H9 (cell line): ENCODE data around the gene OSBPL10. TPM values are rescaled to one million over a fixed set of nuclear protein-coding genes. Genes with fewer than 3 reads are reported as not detected.

Source experiments
- DNase-seq: peaks from one replicate; pipeline ENCODE4 v3.0.0-alpha.2; 2017
- H2AFZ ChIP-seq: one replicate; pipeline ENCODE4 v1.6.1; 2013; ENCODE audit warnings: mild to moderate bottlenecking, low read length, control low read depth, moderate library complexity
- H2AK5ac ChIP-seq: 2 replicates; pipeline ENCODE4 v1.6.1; 2013; ENCODE audit warnings: low read length, control low read depth, mixed read lengths; ENCODE audit not compliant: insufficient read length
- H2BK120ac ChIP-seq: one replicate; pipeline ENCODE4 v1.6.1; 2013; ENCODE audit warnings: low read depth, mild to moderate bottlenecking, low read length, control low read depth, inconsistent platforms; ENCODE audit not compliant: poor library complexity, severe bottlenecking
- H2BK12ac ChIP-seq: 2 replicates; pipeline ENCODE4 v1.6.1; 2013; ENCODE audit warnings: low read length, control low read depth, mixed read lengths, low read depth; ENCODE audit not compliant: insufficient read length
- H2BK15ac ChIP-seq: 2 replicates; pipeline ENCODE4 v1.6.1; 2013; ENCODE audit warnings: low read depth, low read length, control low read depth
- H2BK20ac ChIP-seq: one replicate; pipeline ENCODE4 v1.6.1; 2013; ENCODE audit warnings: low read depth, mild to moderate bottlenecking, low read length, control low read depth, inconsistent platforms; ENCODE audit not compliant: poor library complexity, severe bottlenecking
- H2BK5ac ChIP-seq: 2 replicates; pipeline ENCODE4 v1.6.1; 2013; ENCODE audit warnings: low read length, control low read depth, mixed read lengths; ENCODE audit not compliant: insufficient read length
- H3K14ac ChIP-seq: 2 replicates; pipeline ENCODE4 v1.6.1; 2013; ENCODE audit warnings: low read length, control low read depth; ENCODE audit not compliant: insufficient read depth
- H3K18ac ChIP-seq: 2 replicates; pipeline ENCODE4 v1.6.1; 2013; ENCODE audit warnings: low read depth, mild to moderate bottlenecking, mixed read lengths, low read length, control low read depth; ENCODE audit not compliant: insufficient read length
- H3K23ac ChIP-seq: 2 replicates; pipeline ENCODE4 v1.6.1; 2013; ENCODE audit warnings: low read length, control low read depth, mixed read lengths, low read depth; ENCODE audit not compliant: insufficient read length
- H3K23me2 ChIP-seq: 2 replicates; pipeline ENCODE4 v1.6.1; 2013; ENCODE audit warnings: low read depth, mild to moderate bottlenecking, mixed read lengths, low read length, control low read depth; ENCODE audit not compliant: insufficient read length, poor library complexity, severe bottlenecking
- H3K27ac ChIP-seq: 2 replicates; pipeline ENCODE4 v1.5.1; 2013; ENCODE audit warnings: low read length, control low read depth, mixed read lengths, low read depth; ENCODE audit not compliant: insufficient read length
- H3K27me3 ChIP-seq: 2 replicates; pipeline ENCODE4 v1.6.1; 2013; ENCODE audit warnings: low read length, control low read depth, inconsistent platforms; ENCODE audit not compliant: insufficient read depth
- H3K4ac ChIP-seq: 2 replicates; pipeline ENCODE4 v1.6.1; 2013; ENCODE audit warnings: low read depth, mild to moderate bottlenecking, control low read depth, inconsistent platforms, low read length, moderate library complexity
- H3K4me1 ChIP-seq: 2 replicates; pipeline ENCODE4 v1.6.1; 2013; ENCODE audit warnings: low read length, control low read depth, inconsistent platforms; ENCODE audit not compliant: insufficient read depth
- H3K4me2 ChIP-seq: 2 replicates; pipeline ENCODE4 v1.6.1; 2013; ENCODE audit warnings: low read length, control low read depth, mixed read lengths; ENCODE audit not compliant: insufficient read length, insufficient read depth
- H3K56ac ChIP-seq: 2 replicates; pipeline ENCODE4 v1.6.1; 2013; ENCODE audit warnings: low read depth, mild to moderate bottlenecking, mixed read lengths, low read length, control low read depth; ENCODE audit not compliant: insufficient read length
- H3K79me1 ChIP-seq: 2 replicates; pipeline ENCODE4 v1.6.1; 2013; ENCODE audit warnings: low read depth, mild to moderate bottlenecking, moderate library complexity, low read length, control low read depth, inconsistent platforms; ENCODE audit not compliant: insufficient read depth, poor library complexity, severe bottlenecking
- H3K79me2 ChIP-seq: 2 replicates; pipeline ENCODE4 v1.6.1; 2013; ENCODE audit warnings: low read length, control low read depth, inconsistent platforms; ENCODE audit not compliant: insufficient read depth
- H3K9ac ChIP-seq: 2 replicates; pipeline ENCODE4 v1.6.1; 2013; ENCODE audit warnings: low read length, control low read depth, mixed read lengths; ENCODE audit not compliant: insufficient read length; ENCODE audit errors: extremely low read depth
- H3K9me3 ChIP-seq: one replicate; pipeline ENCODE4 v1.6.1; 2013; ENCODE audit warnings: low read depth, low read length, inconsistent platforms; ENCODE audit not compliant: control insufficient read depth
- H3T11ph ChIP-seq: one replicate; pipeline ENCODE4 v1.6.1; 2013; ENCODE audit warnings: mild to moderate bottlenecking, low read length, control low read depth, inconsistent platforms
- H4K20me1 ChIP-seq: one replicate; pipeline ENCODE4 v1.6.1; 2013; ENCODE audit not compliant: control insufficient read depth, insufficient read length, insufficient read depth
- H4K5ac ChIP-seq: 2 replicates; pipeline ENCODE4 v1.6.1; 2013; ENCODE audit warnings: low read depth, mild to moderate bottlenecking, mixed read lengths, low read length, control low read depth; ENCODE audit not compliant: insufficient read length
- H4K8ac ChIP-seq: replicated peaks from 2 replicates; pipeline ENCODE4 v1.6.1; 2013; ENCODE audit warnings: low read length, control low read depth, mixed read lengths, low read depth; ENCODE audit not compliant: insufficient read length
- H4K91ac ChIP-seq: 2 replicates; pipeline ENCODE4 v1.6.1; 2013; ENCODE audit warnings: low read depth, mild to moderate bottlenecking, moderate library complexity, mixed read lengths, low read length, control low read depth; ENCODE audit not compliant: insufficient read length
- H3K27ac Mint-ChIP-seq, 3 experiments: 2 replicates in 2 of 3; 3 replicates in 1 of 3; pipeline ENCODE4 v1.8.0; 2020 to 2021; ENCODE audit warnings: mixed read lengths in 3 of 3, mild to moderate bottlenecking in 1 of 3, moderate library complexity in 1 of 3
- H3K27me3 Mint-ChIP-seq: 2 replicates; pipeline ENCODE4 v1.8.0; 2021; ENCODE audit warnings: low read depth, mild to moderate bottlenecking, moderate library complexity, mixed read lengths
- H3K36me3 Mint-ChIP-seq, 3 experiments: 2 replicates in 2 of 3; 3 replicates in 1 of 3; pipeline ENCODE4 v1.8.0; 2020 to 2021; ENCODE audit warnings: low read depth in 3 of 3, mixed read lengths in 3 of 3; ENCODE audit not compliant: insufficient read depth in 1 of 3
- H3K4me1 Mint-ChIP-seq, 2 experiments: 2 replicates each; pipeline ENCODE4 v1.8.0; 2020; ENCODE audit warnings: mixed read lengths in 2 of 2
- H3K4me3 Mint-ChIP-seq, 2 experiments: 2 replicates in 1 of 2; 3 replicates in 1 of 2; pipeline ENCODE4 v1.8.0; 2020 to 2021; ENCODE audit warnings: mild to moderate bottlenecking in 2 of 2, mixed read lengths in 2 of 2, moderate library complexity in 1 of 2
- H3K9me3 Mint-ChIP-seq, 2 experiments: 2 replicates in 1 of 2; 3 replicates in 1 of 2; pipeline ENCODE4 v1.8.0; 2020; ENCODE audit warnings: mild to moderate bottlenecking in 2 of 2, mixed read lengths in 2 of 2, moderate library complexity in 1 of 2
- WGBS: extraction: QIAGEN DNeasy Blood & Tissue Kit; methylation state at CpG from one replicate; pipeline ENCODE4 v1.1.7; 2013; ENCODE audit warnings: missing lambda C conversion rate, low lambda C conversion rate, mixed read lengths; ENCODE audit not compliant: insufficient read length; ENCODE audit errors: extremely low coverage; 5-methylcytosine and 5-hydroxymethylcytosine counted together
- total RNA-seq: library from RNA; stranded (reverse); gene quantifications from 2 replicates; pipeline ENCODE4 v1.2.1, GENCODE V29; 2021
- TF ChIP-seq, protein P1 (sequence below): fragments of 200-600 bp; sonication (generic); conservative IDR thresholded peaks from 3 replicates; pipeline ENCODE4 v1.8.0; 2021; ENCODE audit warnings: antibody characterized with exemption, mild to moderate bottlenecking

Gene OSBPL10
- total RNA-seq, 1 experiment from 2014 or later, result 42.7 TPM

DNA sequence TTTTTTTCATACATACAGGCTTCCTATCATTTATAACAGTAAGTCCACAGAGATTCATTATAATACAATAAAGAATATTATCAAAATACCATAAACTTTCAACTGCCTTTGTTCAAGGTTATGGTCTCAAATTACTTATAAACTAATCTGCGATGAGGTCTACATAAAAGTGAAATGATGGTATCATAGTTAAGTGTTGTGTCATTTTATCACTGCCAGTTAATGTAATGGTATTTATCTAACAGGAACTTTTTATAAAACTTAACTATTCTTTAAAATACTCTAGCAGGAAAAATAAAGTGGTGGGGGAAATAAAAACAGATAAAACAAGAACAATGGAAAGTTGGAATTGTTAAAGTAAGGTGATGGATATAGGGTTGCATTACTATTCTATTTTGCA, 153.1 kb downstream of the OSBPL10 start:
- Histone ChIP-seq H3K56ac (no peak overlapping the region), H3K14ac (no peak overlapping the region), H3K23ac (no peak overlapping the region), H3K9ac (no peak overlapping the region), H4K5ac (no peak overlapping the region), H3K4me1 (no peaks in the 10 kb centered on the region), H3K18ac (no peak overlapping the region), H3K79me1 (peaks cover 5% of the 10 kb centered on the region), H4K8ac (no peak overlapping the region), H3K4me2 (no peak overlapping the region), H2BK120ac (no peak overlapping the region), H4K20me1 (no peaks in the 10 kb centered on the region), H2BK15ac (no peak overlapping the region), H2BK12ac (no peak overlapping the region), H2BK5ac (no peak overlapping the region), H3K23me2 (no peaks in the 10 kb centered on the region), H3K27me3 (no peaks in the 10 kb centered on the region), H2BK20ac (no peak overlapping the region), H3T11ph (no peak overlapping the region), H3K9me3 (no peaks in the 10 kb centered on the region), H2AFZ (no peak overlapping the region), H3K79me2 (no peaks in the 10 kb centered on the region; the same call in 1 of the 2 replicates), H2AK5ac (no peak overlapping the region), H3K27ac (no peak overlapping the region), H3K4ac (no peak overlapping the region), H4K91ac (no peak overlapping the region)
- no peaks in the 10 kb centered on the region for H3K9me3 Mint-ChIP-seq
- H3K36me3 Mint-ChIP-seq, result peaks cover 7 to 18% (median 11%) of the 10 kb centered on the region in 3 experiments; a peak in 5 of 7 replicates
- no peaks in the 10 kb centered on the region; the same call in 1 of the 2 replicates for H3K27me3 Mint-ChIP-seq
- H3K4me1 Mint-ChIP-seq, result peaks cover 10 to 12% of the 10 kb centered on the region in 2 experiments
- no CpG with 5 or more reads among the region's 1 CpG for WGBS
- TF ChIP-seq, protein P1, sequence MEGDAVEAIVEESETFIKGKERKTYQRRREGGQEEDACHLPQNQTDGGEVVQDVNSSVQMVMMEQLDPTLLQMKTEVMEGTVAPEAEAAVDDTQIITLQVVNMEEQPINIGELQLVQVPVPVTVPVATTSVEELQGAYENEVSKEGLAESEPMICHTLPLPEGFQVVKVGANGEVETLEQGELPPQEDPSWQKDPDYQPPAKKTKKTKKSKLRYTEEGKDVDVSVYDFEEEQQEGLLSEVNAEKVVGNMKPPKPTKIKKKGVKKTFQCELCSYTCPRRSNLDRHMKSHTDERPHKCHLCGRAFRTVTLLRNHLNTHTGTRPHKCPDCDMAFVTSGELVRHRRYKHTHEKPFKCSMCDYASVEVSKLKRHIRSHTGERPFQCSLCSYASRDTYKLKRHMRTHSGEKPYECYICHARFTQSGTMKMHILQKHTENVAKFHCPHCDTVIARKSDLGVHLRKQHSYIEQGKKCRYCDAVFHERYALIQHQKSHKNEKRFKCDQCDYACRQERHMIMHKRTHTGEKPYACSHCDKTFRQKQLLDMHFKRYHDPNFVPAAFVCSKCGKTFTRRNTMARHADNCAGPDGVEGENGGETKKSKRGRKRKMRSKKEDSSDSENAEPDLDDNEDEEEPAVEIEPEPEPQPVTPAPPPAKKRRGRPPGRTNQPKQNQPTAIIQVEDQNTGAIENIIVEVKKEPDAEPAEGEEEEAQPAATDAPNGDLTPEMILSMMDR, result no peak
- DNase-seq, result no peak
- no peak overlapping the region for H3K4me3 Mint-ChIP-seq
- no peak overlapping the region for H3K27ac Mint-ChIP-seq
